HTERT RPE-1 (cell line): ENCODE results near the gene MGMT.

Experiments used
- in situ Hi-C: fragments of 300-500 bp; cut with MboI; formaldehyde crosslinking; loops from 4 replicates; pipeline ENCODE4 v1.14.3; 2020; ENCODE audit warnings: low sequenced_read_pairs

MGMT gene

DNA sequence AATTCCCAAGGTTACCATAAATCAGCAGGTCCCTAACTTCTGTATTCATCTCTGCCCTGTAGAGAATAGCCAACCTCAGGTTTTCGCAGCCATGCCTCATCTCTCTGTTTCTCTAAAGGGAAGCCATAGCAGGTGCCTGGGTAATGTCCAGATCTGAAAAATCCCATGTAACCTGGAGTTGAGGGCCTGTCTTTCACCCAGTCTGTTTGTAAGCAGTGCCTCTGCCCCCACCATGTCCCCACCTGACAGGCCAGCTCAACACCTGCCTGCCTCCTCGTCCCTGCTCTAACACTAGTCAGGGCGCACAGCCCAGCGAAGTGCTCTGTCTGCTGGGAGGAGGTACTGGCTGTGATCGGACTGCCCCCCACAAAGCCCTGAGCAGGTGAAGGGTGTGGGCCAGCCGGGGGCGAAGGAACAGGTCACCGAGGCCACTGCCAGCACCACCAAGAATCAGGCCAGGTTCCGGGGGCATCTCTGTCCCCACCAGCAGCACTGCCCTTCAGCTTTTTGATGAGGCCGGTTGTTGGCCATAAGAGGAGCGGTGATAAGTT is 210.4 kb downstream of the MGMT start:
- in situ Hi-C loops = no loop called here

DNA sequence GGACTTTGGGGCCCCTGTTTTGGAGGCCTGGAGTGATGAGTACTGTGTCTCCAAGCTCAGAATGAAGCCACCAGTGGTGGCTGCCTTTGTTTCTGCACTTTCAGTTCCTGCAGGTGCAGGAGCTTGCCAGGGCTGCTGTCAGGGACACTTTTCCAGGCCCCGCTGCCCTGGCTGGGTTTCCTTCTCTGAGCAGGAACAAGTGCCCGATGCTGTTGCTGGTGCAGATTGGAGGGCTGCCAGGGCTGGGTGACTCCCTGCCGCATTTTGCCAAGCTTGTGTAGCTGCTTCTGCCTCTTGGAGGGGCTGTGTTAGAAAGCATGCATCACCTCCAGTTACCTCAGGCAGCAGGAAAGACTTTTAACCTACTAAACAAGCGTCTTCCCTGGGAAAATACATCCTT is 211.1 kb downstream of the MGMT start:
- in situ Hi-C loops = no loop called here

DNA sequence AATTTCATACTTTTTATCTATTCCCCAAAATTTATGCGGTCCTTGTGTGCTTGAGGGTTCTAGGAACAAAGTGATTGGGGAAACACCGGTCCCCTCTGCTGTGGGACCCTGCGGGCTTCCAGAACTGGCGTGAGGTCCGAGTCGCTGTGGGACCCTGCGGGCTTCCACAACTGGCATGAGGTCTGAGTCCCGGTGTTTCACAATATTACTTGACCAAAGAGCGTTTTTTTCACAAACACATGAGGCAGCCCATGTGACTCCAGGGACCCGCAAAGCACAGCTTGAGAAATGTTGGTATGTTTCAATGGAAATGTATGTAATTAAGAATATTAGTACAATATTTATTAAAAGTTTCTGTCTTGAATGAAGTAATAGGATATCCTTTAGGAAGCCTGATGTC is 212.2 kb downstream of the MGMT start:
- in situ Hi-C loops = no loop called here

DNA sequence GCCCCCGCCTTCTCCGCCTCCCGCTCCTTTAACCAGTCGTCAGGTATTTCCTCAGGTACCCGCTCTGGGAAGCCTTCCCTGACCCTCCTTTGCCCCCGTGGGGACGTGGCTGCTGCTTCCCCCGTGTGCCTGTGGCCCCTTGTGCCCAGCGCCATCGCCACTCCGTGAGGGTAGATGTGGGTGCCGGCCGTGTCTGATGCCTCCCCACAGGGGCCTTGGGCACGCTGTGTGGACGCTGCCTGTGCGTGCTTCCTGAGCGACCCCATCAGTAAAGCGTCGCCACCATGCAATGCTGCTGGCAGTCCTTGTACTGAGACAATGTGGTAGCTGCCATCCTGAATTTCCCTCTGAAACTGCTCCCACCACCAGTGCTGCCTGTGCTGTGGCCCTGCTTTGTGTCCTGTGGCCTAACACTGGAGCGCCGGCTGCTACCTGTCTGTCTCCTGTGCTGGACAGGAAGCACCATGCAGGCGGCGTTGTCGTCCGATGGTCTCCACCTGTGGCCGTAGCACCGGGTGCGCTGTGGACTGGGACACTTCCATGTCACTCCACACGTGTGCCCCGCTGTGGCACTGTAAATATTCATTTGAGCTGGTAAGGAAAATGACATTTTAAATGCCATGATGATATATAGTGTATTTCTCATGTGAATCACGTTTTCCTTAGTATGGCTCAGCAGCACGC is 213.8 kb downstream of the MGMT start:
- in situ Hi-C loops = no loop called here

DNA sequence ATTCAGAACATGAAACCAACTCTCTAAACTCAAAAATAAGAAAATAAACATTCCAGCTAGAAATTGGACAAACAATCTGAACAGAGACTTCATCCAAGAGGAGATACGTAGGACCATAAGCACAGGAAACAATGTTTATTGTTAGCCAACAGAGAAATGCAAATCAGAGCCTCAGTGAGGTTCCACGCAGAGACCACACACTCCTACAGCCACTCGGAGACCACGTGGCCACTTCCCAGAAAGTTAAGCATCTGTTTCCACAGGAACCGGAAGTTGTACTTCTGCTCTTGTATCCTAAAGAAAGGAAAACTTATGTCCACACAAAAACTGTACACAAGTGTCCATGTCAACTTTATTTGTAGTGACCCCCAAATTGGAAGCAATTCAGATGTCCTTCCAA is 214.8 kb downstream of the MGMT start:
- in situ Hi-C loops = no loop called here

DNA sequence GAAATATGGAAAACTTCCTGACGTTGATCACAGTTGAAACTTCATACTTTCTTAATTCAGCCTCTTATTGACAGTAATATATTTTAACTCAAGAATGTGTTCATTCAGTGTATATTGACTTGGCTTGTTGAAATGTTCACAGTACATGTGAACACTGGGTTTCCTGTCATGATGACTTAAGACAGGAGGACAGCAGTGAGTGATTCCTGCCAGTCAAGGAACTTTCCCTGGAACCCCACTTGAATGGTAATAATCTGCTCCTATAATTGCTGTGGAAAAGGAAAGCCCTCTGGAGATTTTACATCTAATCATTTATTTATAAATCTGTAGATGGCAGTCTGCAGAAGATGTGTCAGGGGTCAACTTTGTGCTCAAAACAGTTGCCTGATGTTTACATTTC is 216.5 kb downstream of the MGMT start:
- in situ Hi-C loops = no loop called here

DNA sequence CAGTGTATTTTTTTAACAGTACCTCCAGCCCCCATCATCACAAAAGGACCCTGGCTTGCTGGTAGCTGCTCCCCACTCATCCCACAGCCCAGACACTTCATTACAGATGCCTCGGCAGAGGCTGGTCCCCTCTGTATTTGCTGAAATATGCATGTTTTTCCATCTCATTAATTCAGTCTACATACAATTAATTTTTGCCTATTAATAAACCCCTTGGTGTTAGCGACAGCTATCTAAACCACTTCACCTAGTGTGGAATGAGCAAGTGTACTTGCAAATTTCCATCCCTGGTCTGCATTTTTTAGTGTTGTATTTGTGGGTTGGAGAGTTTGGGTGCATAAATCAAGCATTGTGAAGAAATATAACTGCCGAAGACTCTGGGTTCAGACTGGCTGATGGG is 216.9 kb downstream of the MGMT start:
- in situ Hi-C loops = no loop called here

DNA sequence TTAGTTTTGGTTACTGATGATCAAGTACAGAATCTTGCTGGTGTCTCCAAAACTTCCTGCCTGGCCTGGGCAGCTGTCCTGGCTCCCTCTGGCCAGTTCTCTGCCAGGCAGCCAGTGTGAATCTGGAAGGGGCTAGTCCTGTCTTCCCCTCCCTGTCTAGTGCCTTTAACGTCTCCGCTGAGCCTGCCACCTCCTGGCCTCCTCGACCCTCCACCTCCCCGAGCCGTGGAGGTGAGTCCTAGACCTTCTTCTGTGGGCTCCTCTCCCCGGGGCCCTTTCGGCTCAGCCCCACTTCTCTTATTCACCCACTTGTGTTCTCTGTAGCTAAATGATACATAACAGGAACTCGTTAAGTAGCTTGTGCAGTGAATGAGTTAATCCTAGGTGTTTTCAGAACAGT is 218.2 kb downstream of the MGMT start:
- in situ Hi-C loops = no loop called here

DNA sequence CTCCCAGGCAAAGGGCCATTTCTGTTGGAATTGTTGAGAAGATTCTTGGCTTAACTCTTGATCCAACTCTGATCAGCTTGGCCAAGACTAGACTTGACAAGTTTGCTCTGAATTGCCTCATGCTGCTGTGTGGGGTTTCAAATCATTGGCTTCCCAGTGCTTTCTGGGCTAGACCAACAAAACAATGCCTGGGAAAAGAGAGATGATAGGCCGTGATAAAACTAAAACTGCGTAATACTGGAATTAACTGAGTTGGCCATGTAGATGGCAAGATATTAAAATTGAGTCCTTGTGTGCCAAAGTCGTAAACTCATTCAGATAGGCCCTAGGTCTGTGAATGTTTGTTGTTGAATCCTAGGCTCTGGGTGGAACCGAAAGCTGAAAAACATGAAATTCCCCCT is 222.6 kb downstream of the MGMT start:
- in situ Hi-C loops = no loop called here

DNA sequence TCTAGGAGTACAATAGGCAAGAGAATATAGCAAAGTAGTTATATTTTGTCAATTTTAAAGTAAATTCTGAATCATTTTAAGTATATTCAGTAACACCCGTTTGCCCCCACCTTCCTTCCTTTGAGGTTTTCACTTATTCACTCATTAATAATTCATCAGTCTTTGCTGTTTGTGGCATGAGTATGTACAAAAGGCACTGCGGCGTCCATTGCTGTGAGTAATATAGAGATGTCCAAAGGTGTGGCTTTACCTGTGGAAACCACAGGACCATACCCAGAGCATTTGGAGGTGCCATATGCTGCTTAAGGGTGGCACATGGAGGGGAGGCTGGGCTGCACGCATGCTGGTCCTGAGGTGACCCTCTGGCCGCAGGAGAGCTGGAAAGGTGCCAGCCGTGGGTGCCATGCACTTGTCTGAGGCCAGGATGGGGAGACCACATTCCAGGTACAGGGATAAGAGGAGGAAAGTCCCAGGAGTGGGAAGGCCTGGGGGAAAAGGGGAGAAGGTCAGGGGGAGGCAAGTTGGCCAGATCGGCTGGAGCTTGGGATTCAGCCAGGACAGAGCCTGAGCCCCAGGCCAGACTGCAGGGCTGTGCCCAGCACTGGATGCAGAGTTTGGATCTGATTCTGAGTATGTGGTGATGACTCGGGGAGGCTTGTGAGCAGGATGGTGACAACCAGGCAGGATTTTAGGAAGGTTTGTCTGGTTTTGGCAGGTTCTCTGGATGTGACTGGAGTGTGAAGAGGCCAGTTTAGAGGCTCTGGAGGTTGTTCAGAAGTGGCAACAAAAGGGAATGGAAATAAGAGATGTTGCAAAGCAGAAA is 223.4 kb downstream of the MGMT start:
- in situ Hi-C loops = no loop called here

DNA sequence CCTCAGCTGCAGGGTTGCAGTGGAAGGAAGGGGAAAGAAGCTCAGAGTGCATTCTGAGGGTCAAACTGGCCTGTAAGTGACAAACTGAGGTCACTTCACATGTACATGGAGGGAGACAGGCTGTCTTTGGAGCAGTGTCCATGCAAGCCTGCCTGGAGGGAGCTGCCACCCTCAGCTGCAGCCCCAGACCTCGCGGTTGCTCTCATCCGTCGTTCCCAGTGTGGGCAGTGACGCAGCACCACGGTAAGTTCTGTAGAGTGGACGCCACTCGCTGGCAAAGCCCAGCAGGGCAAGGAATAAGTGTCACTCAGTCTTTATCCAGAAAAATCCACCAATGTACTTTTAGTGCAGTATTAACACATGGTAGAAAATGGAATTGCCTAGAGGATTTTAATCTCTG is 225.7 kb downstream of the MGMT start:
- in situ Hi-C loops = no loop called here

DNA sequence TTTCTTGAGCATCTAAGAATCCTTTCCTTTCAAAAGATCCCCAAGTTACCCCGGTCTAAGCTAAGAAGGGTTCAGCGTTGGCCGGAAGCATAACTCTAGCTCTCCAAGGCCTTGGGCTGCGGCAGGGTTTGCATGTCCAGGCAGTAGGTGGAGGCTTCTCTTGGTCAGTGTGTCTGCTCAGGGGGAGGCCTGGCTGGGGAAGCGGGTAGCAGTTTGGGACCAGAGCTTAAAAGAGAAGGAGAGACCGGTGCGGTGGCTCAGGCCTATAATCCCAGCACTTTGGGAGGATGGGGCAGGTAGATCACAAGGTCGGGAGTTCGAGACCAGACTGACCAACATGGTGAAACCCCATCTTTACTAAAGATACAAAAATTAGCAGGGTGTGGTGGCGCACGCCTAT is 226.3 kb downstream of the MGMT start:
- in situ Hi-C loops = no loop called here

DNA sequence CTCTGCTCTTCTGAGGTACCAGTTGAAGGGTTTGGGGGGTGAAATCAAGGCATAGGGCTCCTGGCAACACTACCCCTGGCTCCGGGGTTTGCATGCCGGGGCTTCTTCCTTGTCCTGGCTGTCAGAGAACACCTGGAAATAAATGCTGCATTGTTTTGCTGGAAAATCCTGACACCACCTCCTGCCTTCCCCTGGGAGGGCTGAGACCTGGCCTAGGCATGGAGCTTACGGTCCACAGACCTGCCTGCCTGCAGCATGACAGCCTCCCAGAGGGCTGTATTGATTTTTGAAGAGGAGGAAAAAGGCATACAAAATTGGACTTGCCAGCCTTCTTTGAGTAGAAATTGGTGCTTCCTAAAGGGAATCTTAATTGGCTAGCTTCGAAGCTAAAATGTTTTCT is 227.1 kb downstream of the MGMT start:
- in situ Hi-C loops = no loop called here

DNA sequence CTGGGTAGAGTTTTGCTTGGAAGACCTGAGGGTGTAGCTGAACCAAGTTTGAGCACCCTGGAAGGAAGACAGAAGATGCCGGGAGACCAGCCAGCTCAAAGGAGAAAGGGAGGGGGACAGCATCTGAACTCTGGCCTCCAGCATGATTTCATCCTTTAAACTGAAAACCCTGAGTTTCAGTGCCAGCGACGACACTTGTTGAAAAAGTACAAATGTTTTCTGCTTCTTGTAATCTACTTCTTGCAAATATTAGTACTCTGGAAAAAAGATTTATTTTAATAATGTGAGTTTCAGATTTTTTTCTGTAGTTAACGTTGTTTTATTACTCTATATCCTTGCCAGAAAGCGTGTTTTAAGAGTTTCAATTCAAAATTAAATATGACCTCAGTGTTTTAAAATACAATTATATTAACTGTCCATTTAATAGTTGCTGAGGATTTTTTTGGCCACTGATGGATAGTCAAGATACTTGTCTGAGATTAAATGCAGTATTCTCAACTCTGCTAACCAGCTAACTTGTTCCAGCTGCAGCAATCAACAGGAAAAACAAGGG is 227.7 kb downstream of the MGMT start:
- in situ Hi-C loops = no loop called here

DNA sequence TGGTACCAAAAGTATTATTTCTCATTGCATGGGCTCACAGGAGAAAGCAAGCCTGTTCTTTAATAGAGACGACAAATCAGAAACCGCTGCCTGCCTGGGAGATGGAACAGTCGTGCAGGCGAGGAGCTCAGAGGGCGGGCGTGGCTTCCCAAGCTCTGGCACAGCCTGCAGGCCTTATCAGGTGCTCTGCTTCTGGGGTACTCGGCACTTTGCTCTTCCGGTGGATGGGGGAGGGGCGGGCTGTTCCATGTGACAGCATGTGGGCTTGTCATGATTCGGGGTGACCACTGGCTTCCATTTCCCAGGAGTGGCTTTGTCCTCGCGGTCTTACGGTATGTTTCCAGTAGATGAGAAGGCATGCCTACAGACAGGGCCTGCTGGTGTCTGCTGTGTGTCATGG is 228.6 kb downstream of the MGMT start:
- in situ Hi-C loops = no loop called here

DNA sequence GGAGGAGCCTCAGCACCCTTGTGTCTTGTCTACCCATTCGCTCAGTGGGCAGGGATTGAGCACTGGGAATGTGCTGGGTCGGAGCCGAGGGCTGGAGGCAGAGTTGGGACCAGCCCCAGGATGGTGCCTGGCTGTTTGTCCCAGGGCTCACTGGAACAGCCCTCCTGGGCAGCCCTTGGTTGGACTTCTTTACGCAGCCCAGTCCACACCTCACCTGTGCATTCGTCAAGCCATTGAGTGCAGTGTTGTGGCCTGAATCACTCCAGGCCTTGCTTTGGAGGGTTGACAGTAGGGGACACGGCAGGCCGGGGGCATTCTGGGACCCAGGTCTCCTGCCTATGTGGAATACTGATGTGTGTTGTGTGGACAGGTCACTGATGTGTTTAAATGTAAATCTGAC is 229.6 kb downstream of the MGMT start:
- in situ Hi-C loops = no loop called here

DNA sequence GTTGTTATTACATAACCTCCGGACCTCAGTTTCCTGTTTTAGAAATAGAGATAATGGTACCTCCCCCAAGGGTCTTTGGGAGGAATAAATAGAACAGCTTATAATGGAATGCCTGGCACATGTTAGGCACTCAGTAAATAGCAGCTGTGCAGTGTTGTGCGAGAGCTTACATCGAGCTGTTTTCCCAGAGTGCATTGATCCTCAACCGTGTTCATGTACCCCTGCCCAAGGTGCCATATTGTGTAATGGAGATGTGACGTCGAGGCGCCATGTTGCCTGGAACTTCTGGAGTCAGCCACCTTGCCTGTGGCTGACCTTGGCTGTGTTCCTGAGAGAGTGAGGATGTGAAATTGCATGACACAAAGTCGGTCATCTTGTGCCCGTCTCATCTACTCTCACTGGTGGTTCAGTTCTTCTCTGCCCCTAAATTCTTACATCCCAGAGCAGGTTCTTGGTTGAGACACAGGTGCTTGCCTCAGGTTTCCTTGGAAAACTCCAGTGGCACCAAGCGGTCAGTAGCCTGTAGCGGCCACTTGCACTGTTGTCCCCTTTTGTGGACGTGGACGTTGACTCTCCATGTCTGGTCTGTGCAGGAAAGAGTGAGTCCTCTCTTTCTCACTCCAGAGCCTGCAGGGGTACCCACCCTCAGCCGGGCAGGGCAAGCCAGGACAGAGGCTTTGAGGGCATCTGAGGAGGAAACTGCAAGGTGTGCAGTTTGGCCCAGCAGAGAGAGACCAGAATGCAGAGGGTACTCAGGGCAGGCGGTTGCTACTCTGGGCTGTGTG is 230.6 kb downstream of the MGMT start:
- in situ Hi-C loops = no loop called here

DNA sequence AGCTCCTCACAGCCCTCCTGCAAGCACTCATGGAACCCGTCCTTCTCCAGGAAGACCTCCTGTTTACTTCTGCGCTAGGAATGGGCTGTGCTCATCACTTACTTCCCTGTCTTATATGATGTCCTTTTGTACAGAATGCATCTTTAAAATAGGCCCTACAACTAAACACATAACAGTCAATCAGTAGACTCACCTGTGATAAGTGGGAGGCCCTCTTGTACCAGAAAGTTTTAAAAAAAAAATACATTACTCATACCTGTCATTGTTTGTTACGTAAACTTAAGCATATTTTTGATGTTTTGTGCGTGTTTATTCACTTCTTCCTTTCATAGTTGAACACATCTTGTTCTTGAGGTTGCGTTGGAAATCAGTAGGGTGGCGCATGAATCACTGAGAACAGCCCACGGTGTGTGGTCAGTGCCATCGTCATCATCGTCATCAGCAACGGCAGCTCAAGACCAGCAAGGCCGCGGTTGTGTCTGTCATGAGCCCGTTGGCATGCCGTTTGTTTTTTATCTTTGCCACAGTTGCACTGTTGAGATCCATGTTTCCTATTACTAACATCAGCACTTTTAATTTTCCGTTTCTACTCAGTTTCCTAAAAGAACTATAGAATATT is 232.8 kb downstream of the MGMT start:
- in situ Hi-C loops = no loop called here

DNA sequence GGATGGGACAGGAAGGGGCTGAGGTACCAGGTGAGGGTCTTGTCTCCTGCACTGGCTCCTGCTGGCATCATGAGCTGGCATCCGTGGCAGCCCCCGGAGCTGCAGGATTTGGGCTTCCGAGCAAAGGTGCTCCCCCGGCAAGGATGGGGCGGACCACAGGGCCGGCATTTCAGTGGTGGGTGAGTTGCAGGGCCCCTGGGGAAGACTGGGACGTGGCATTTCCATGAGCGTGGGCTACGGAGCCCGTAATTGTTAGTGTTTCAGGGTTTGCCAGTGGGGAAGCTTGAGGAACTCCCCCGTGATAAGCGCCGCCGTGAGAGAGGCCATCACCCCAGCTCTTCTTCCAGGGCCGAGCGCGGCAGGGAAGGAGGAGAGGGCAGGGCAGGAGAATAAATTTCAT is 235.6 kb downstream of the MGMT start:
- in situ Hi-C loops = no loop called here

DNA sequence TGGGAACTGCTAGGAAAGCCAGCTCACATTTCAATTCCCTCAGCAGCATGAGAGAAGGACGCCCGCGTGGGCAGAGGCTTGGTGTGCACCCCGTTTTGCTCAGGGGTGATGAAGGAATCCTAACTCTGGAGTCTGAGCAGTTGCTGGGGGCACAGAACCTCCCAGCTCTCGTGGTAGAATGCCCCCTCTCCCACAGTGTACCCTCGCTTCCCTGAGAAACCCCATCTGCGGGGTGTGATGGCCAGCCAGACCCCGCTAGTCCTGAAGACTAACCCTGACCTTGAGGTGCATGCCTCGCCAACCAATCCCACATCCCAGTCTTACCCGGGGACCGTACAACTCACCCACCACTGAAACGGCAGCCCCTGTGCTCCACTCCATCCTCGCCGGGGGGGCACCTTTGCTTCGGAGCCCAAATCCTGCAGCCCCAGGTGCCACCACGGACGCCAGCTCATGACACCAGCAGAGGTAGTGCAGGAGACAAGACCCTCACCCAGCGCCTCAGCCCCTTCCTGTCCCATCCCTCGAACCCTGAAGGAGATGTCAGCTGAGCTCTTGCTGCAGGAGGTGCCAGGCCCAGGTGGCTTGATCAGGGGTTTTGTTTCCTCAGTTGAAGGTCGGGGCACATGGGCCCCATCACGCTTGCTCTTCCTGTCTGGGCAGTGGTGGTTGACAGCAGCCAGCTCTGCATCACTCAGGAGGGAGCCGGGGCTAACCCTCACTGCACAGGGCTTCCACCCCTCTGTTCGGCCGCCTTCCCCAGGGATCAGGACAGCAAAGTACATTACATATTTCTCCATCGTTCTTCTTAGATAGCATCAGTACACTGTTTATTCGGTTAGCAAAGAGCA is 236.5 kb downstream of the MGMT start:
- in situ Hi-C loops = no loop called here
